RWPE2 (cell line): ENCODE measurements around the gene NOS1AP.

Experiments
- ATAC-seq: fragments of 200-7000 bp; cut with Tn5 transposase; 3 replicates; pipeline ENCODE4 v1.9.1; 2021; ENCODE audit warnings: low read depth
- DNase-seq: peaks from one replicate; pipeline ENCODE4 v3.0.0-alpha.2; 2020; ENCODE audit warnings: low spot score
- H3K27ac ChIP-seq: fragments of 450-650 bp; 2 replicates; pipeline ENCODE4 v1.5.1; 2017; ENCODE audit warnings: mild to moderate bottlenecking; ENCODE audit not compliant: poor library complexity, severe bottlenecking
- H3K27me3 ChIP-seq: fragments of 250-450 bp; sonication (Bioruptor Pico); 2 replicates; pipeline ENCODE4 v1.5.1; 2021; ENCODE audit warnings: mild to moderate bottlenecking, moderate library complexity; ENCODE audit not compliant: insufficient read depth, poor library complexity, severe bottlenecking
- H3K36me3 ChIP-seq: fragments of 250-450 bp; sonication (Bioruptor Pico); 2 replicates; pipeline ENCODE4 v1.5.1; 2020; ENCODE audit warnings: low read depth, mild to moderate bottlenecking, moderate library complexity
- H3K4me1 ChIP-seq: fragments of 250-450 bp; sonication (Bioruptor Pico); 2 replicates; pipeline ENCODE4 v1.5.1; 2021; ENCODE audit warnings: mild to moderate bottlenecking, moderate library complexity; ENCODE audit not compliant: insufficient read depth, poor library complexity, severe bottlenecking
- H3K4me3 ChIP-seq: fragments of 250-450 bp; sonication (Bioruptor Pico); 2 replicates; pipeline ENCODE4 v1.5.1; 2021; ENCODE audit warnings: mild to moderate bottlenecking, moderate library complexity; ENCODE audit not compliant: severe bottlenecking
- H3K9me3 ChIP-seq: fragments of 250-450 bp; sonication (Bioruptor Pico); 2 replicates; pipeline ENCODE4 v1.5.1; 2021; ENCODE audit warnings: mild to moderate bottlenecking, moderate library complexity; ENCODE audit not compliant: severe bottlenecking
- CTCF ChIP-seq: fragments of 450-650 bp; IDR thresholded peaks from one replicate; pipeline ENCODE4 v1.5.1; 2017; ENCODE audit warnings: mild to moderate bottlenecking, moderate library complexity; ENCODE audit not compliant: poor library complexity, severe bottlenecking

Gene NOS1AP

DNA sequence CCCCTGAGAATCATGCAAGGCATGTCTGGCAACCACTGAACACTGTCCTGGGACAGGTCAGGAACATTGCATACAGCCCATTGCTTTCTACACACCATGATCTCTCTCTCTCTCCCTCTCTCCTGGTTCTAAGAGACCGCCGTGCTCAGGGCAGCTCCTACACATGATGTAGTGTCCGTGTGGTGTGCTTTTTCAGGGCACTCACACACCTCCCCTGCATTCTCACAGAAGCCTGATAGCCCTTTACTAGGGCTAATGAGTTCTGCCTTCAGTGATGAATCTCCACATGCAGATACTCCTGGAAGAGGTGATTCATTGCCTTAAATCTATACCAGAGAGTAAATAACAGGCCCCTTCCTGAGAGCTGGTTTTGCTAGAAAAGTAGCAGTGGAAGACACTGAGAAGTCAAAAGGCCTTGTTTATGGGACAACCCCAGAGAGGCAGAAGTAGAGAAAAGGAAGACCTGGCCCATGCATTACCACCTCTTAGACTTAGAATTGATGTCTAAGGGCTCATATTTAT, 38.7 kb upstream of the NOS1AP start:
- no peak for TF ChIP-seq CTCF
- Histone ChIP-seq H3K27ac (no peak overlapping the region), H3K9me3 (no peaks in the 10 kb centered on the region), H3K4me1 (peaks cover 10% of the 10 kb centered on the region), H3K27me3 (no peaks in the 10 kb centered on the region), H3K36me3 (no peaks in the 10 kb centered on the region), H3K4me3 (no peak overlapping the region)
- no peak for DNase-seq
- no peak for ATAC-seq

DNA sequence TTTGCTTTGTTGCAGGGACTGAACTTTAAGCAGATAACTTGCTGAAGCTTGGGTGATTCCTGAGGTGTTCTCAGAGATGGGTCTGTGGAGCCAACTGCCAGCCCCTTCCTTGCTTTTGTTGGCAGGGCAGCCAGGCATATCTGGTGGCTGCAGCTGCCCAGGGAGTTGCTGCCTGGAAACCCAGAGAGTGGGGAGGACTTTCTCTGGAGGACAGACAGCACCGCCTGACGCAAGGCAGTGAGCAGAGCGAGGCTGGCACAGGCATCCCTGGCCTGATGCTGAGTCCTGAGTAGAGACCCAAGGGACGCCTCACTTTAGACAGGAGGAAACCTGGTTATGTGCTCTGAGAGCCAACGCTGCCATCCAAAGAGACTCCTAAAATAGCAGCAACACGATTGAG, 36.1 kb upstream of the NOS1AP start:
- no peaks in the 10 kb centered on the region for H3K9me3 ChIP-seq
- ATAC-seq = no peak
- no peaks in the 10 kb centered on the region for H3K36me3 ChIP-seq
- peaks cover 20% of the 10 kb centered on the region for H3K4me1 ChIP-seq
- no peak for TF ChIP-seq CTCF
- no peaks in the 10 kb centered on the region for H3K27me3 ChIP-seq
- H3K27ac ChIP-seq = no peak overlapping the region
- no peak for DNase-seq
- no peak overlapping the region for H3K4me3 ChIP-seq

DNA sequence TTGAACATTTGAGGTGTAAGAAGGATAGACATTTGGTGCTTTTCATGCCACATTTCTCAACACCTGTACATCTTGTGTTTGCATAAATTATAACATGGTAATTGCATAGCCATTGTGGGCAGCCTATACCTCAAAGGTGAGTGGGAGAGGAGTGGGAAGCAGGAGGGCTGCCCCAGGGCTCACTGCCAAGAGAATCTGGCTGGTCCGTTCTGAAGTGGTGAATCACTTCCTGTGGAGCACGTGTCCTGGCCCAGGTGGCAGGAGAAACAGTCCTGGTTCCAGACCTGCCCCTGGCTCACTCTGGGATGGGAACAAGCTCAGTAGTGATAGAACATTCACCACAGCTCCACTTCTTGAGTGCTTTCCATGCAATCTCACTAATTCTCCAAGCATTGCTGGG, 34.2 kb upstream of the NOS1AP start:
- Histone ChIP-seq H3K27me3 (no peaks in the 10 kb centered on the region), H3K9me3 (no peaks in the 10 kb centered on the region), H3K4me3 (no peak overlapping the region), H3K36me3 (no peaks in the 10 kb centered on the region), H3K27ac (peak overlapping the region; percentile 0), H3K4me1 (peaks cover 20% of the 10 kb centered on the region)
- peak; percentile 75 for DNase-seq
- no peak for TF ChIP-seq CTCF
- ATAC-seq = peak; percentile 80

GRCh38 chr1:162036163-162036562, 33.3 kb upstream of the NOS1AP start:
- Histone ChIP-seq H3K27me3 (no peaks in the 10 kb centered on the region), H3K36me3 (no peaks in the 10 kb centered on the region), H3K4me3 (no peak overlapping the region), H3K27ac (peak overlapping the region; percentile 0), H3K9me3 (no peaks in the 10 kb centered on the region), H3K4me1 (peaks cover 20% of the 10 kb centered on the region)
- TF ChIP-seq CTCF = no peak
- ATAC-seq = no peak
- no peak for DNase-seq

- TF ChIP-seq CTCF = no peak
- no peak for ATAC-seq
- Histone ChIP-seq H3K27me3 (no peaks in the 10 kb centered on the region), H3K36me3 (no peaks in the 10 kb centered on the region), H3K4me3 (no peak overlapping the region), H3K27ac (no peak overlapping the region), H3K4me1 (peaks cover 20% of the 10 kb centered on the region), H3K9me3 (no peaks in the 10 kb centered on the region)
- DNase-seq = no peak
These were observed 30.9 kb upstream of the NOS1AP start for GRCh38 chr1:162038624-162039023.
